OCI-LY3 (cell line): Measurements from ENCODE around the gene GUF1.
A peak's percentile ranks its signal among the peaks of the same experiment; 100 is the strongest.

Experiments used
- H2AFZ ChIP-seq: fragments of 200-600, 300-600 bp; shearing (Covaris generic); 2 replicates; pipeline ENCODE4 v1.6.0; 2014; ENCODE audit warnings: antibody characterized with exemption, low read depth, low read length
- H3K27ac ChIP-seq: fragments of 200-600, 300-600 bp; sonication (generic); 2 replicates; pipeline ENCODE4 v1.5.1; 2014; ENCODE audit warnings: mild to moderate bottlenecking, low read length, moderate library complexity, mixed read lengths
- H3K27me3 ChIP-seq: fragments of 200-600, 300-600 bp; sonication (generic); 2 replicates; pipeline ENCODE4 v1.6.1; 2014; ENCODE audit warnings: low read depth, low read length, mixed read lengths
- H3K36me3 ChIP-seq: fragments of 200-600, 300-600 bp; sonication (generic); replicated peaks from 2 replicates; pipeline ENCODE3; 2014; ENCODE audit warnings: low read depth, low read length, mixed read lengths
- H3K4me1 ChIP-seq: fragments of 300-600, 200-600 bp; sonication (generic); 2 replicates; pipeline ENCODE4 v1.6.1; 2014; ENCODE audit warnings: low read length, mixed read lengths
- H3K4me2 ChIP-seq: fragments of 200-600, 300-600 bp; sonication (generic); 2 replicates; pipeline ENCODE4 v1.6.1; 2014; ENCODE audit warnings: low read length, mixed read lengths
- H3K4me3 ChIP-seq: fragments of 300-600, 200-600 bp; sonication (generic); 2 replicates; pipeline ENCODE4 v1.5.1; 2014; ENCODE audit warnings: antibody characterized with exemption, mild to moderate bottlenecking, low read length, moderate library complexity
- H3K79me2 ChIP-seq: fragments of 300-600, 200-600 bp; shearing (Covaris generic); 2 replicates; pipeline ENCODE4 v1.6.1; 2014; ENCODE audit warnings: mild to moderate bottlenecking, low read length, mixed read lengths
- H3K9ac ChIP-seq: fragments of 300-600, 200-600 bp; shearing (Covaris generic); 2 replicates; pipeline ENCODE4 v1.6.0; 2014; ENCODE audit warnings: mild to moderate bottlenecking, low read length, moderate library complexity
- H3K9me3 ChIP-seq: fragments of 200-600, 300-600 bp; shearing (Covaris generic); 2 replicates; pipeline ENCODE4 v1.6.1; 2014; ENCODE audit warnings: low read length, mixed read lengths; ENCODE audit not compliant: insufficient read depth
- H4K20me1 ChIP-seq: fragments of 200-600, 300-600 bp; sonication (generic); 2 replicates; pipeline ENCODE4 v1.6.1; 2016; ENCODE audit warnings: low read length, mixed read lengths; ENCODE audit not compliant: insufficient read depth
- CTCF ChIP-seq: fragments of 200-600, 300-600 bp; sonication (generic); IDR thresholded peaks from 2 replicates; pipeline ENCODE4 v1.5.1; 2014; ENCODE audit warnings: antibody characterized with exemption, low read length, low read depth
- EZH2phosphoT487 ChIP-seq: fragments of 200-600 bp; shearing (Covaris generic); IDR thresholded peaks from 2 replicates; pipeline ENCODE4 v1.6.1; 2018; ENCODE audit warnings: antibody characterized with exemption, mixed run types, low read depth

The GUF1 gene

DNA sequence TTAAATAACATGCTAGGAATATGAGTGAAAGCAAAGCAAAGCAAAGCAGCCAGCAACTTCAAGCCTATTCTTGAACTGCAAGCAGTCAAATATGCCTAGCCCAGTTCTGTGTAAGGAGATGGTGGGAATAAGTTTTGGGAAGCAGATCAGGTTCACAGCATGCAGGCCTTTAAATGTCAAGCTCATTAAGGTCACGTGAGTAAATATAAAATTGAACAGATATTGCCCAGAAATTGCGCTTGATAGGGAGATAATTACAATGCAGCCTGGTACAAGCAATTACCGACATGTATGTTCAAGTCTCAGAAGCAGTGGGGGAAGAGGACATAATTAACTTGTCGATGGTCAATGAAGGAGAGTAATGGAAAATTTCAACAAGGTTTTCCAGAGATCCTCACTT lies 42.2 kb downstream of the GUF1 start:
- TF ChIP-seq EZH2phosphoT487 (no peak), CTCF (no peak)
- Histone ChIP-seq H3K27ac (no peak overlapping the region), H3K9me3 (no peaks in the 10 kb centered on the region), H3K4me1 (peaks cover 8% of the 10 kb centered on the region), H3K79me2 (peaks cover 69% of the 10 kb centered on the region), H3K9ac (no peak overlapping the region), H3K36me3 (peaks cover 7% of the 10 kb centered on the region), H2AFZ (no peak overlapping the region), H4K20me1 (peaks cover 25% of the 10 kb centered on the region), H3K4me2 (no peak overlapping the region), H3K27me3 (no peaks in the 10 kb centered on the region), H3K4me3 (no peak overlapping the region)

- peaks cover 7% of the 10 kb centered on the region for H3K36me3 ChIP-seq
- H3K4me1 ChIP-seq: peaks cover 11% of the 10 kb centered on the region
- H2AFZ ChIP-seq: no peak overlapping the region
- H3K27me3 ChIP-seq: no peaks in the 10 kb centered on the region
- peaks cover 22% of the 10 kb centered on the region for H4K20me1 ChIP-seq
- TF ChIP-seq EZH2phosphoT487 (no peak), CTCF (no peak)
- H3K79me2 ChIP-seq: peaks cover 79% of the 10 kb centered on the region
- no peak overlapping the region for H3K9ac ChIP-seq
- no peak overlapping the region for H3K27ac ChIP-seq
- H3K4me3 ChIP-seq: no peak overlapping the region
- H3K4me2 ChIP-seq: no peak overlapping the region
- H3K9me3 ChIP-seq: no peaks in the 10 kb centered on the region
Measured at GRCh38 chr4:44722001-44722400, 43.8 kb downstream of the GUF1 start.

DNA sequence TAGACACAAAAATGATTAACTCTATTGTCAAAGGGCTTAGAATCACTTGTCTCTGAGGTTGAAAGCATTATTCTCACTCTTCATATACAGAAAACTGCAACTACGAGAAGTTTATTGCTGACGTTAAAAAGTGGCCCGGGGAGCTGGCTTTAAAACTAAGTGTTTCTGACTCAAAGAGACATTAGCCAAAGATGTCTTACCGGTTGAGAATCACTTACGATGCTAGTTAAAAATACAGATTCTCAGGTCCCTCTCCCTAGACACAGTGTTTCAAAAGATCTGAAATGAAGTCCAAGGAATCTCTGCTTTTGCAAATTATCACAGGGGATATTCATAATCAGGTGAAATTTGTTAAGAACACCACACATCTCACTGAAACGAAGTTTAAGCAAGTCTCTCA lies 46.9 kb downstream of the GUF1 start:
- peaks cover 56% of the 10 kb centered on the region for H3K79me2 ChIP-seq
- H3K27me3 ChIP-seq: no peaks in the 10 kb centered on the region
- H3K4me3 ChIP-seq: peak overlapping the region; percentile 84
- no peak overlapping the region for H3K27ac ChIP-seq
- TF ChIP-seq CTCF (no peak), EZH2phosphoT487 (no peak)
- H4K20me1 ChIP-seq: peaks cover 22% of the 10 kb centered on the region
- H3K4me2 ChIP-seq: peak overlapping the region; percentile 95
- peaks cover 3% of the 10 kb centered on the region for H3K36me3 ChIP-seq
- H2AFZ ChIP-seq: no peak overlapping the region
- H3K9me3 ChIP-seq: no peaks in the 10 kb centered on the region
- H3K4me1 ChIP-seq: peaks cover 14% of the 10 kb centered on the region
- H3K9ac ChIP-seq: peak overlapping the region; percentile 87

DNA sequence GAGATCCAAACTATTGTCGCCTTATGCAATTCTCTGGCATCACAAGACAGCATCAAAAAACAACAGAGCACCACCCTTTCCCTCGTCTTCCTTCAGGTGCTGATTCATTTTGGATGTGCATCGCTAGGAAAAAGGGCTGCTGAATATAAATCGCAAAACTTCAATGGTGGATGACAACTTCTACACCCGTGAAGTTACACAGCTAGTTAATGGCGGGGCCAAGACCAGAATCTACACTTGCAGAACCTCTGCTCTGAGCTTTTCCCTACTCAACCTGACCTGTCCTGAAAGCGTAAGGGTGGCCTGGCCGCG lies 47.5 kb downstream of the GUF1 start:
- TF ChIP-seq CTCF: no peak
- TF ChIP-seq EZH2phosphoT487: no peak
- Histone ChIP-seq H3K9ac (peak overlapping the region; percentile 87), H2AFZ (peak overlapping the region; percentile 99), H3K4me3 (peak overlapping the region; percentile 84), H3K79me2 (peaks cover 50% of the 10 kb centered on the region), H3K9me3 (no peaks in the 10 kb centered on the region), H4K20me1 (peaks cover 22% of the 10 kb centered on the region), H3K36me3 (no peaks in the 10 kb centered on the region), H3K4me2 (peak overlapping the region; percentile 95), H3K27me3 (no peaks in the 10 kb centered on the region), H3K27ac (peak overlapping the region; percentile 47; the same call in 1 of the 2 replicates), H3K4me1 (peaks cover 14% of the 10 kb centered on the region)
